H9 (cell line): ENCODE measurements around the gene OR4X2. TPM values are rescaled to one million over a fixed set of nuclear protein-coding genes. Genes with fewer than 3 reads are reported as not detected.

Experiments used
- DNase-seq: peaks from one replicate; pipeline ENCODE4 v3.0.0-alpha.2; 2017
- H2AFZ ChIP-seq: one replicate; pipeline ENCODE4 v1.6.1; 2013; ENCODE audit warnings: mild to moderate bottlenecking, low read length, control low read depth, moderate library complexity
- H2AK5ac ChIP-seq: 2 replicates; pipeline ENCODE4 v1.6.1; 2013; ENCODE audit warnings: low read length, control low read depth, mixed read lengths; ENCODE audit not compliant: insufficient read length
- H2BK120ac ChIP-seq: one replicate; pipeline ENCODE4 v1.6.1; 2013; ENCODE audit warnings: low read depth, mild to moderate bottlenecking, low read length, control low read depth, inconsistent platforms; ENCODE audit not compliant: poor library complexity, severe bottlenecking
- H2BK12ac ChIP-seq: 2 replicates; pipeline ENCODE4 v1.6.1; 2013; ENCODE audit warnings: low read length, control low read depth, mixed read lengths, low read depth; ENCODE audit not compliant: insufficient read length
- H2BK15ac ChIP-seq: 2 replicates; pipeline ENCODE4 v1.6.1; 2013; ENCODE audit warnings: low read depth, low read length, control low read depth
- H2BK20ac ChIP-seq: one replicate; pipeline ENCODE4 v1.6.1; 2013; ENCODE audit warnings: low read depth, mild to moderate bottlenecking, low read length, control low read depth, inconsistent platforms; ENCODE audit not compliant: poor library complexity, severe bottlenecking
- H2BK5ac ChIP-seq: 2 replicates; pipeline ENCODE4 v1.6.1; 2013; ENCODE audit warnings: low read length, control low read depth, mixed read lengths; ENCODE audit not compliant: insufficient read length
- H3K14ac ChIP-seq: 2 replicates; pipeline ENCODE4 v1.6.1; 2013; ENCODE audit warnings: low read length, control low read depth; ENCODE audit not compliant: insufficient read depth
- H3K18ac ChIP-seq: 2 replicates; pipeline ENCODE4 v1.6.1; 2013; ENCODE audit warnings: low read depth, mild to moderate bottlenecking, mixed read lengths, low read length, control low read depth; ENCODE audit not compliant: insufficient read length
- H3K23ac ChIP-seq: 2 replicates; pipeline ENCODE4 v1.6.1; 2013; ENCODE audit warnings: low read length, control low read depth, mixed read lengths, low read depth; ENCODE audit not compliant: insufficient read length
- H3K23me2 ChIP-seq: 2 replicates; pipeline ENCODE4 v1.6.1; 2013; ENCODE audit warnings: low read depth, mild to moderate bottlenecking, mixed read lengths, low read length, control low read depth; ENCODE audit not compliant: insufficient read length, poor library complexity, severe bottlenecking
- H3K27ac ChIP-seq: 2 replicates; pipeline ENCODE4 v1.5.1; 2013; ENCODE audit warnings: low read length, control low read depth, mixed read lengths, low read depth; ENCODE audit not compliant: insufficient read length
- H3K27me3 ChIP-seq: 2 replicates; pipeline ENCODE4 v1.6.1; 2013; ENCODE audit warnings: low read length, control low read depth, inconsistent platforms; ENCODE audit not compliant: insufficient read depth
- H3K4ac ChIP-seq: 2 replicates; pipeline ENCODE4 v1.6.1; 2013; ENCODE audit warnings: low read depth, mild to moderate bottlenecking, control low read depth, inconsistent platforms, low read length, moderate library complexity
- H3K4me1 ChIP-seq: 2 replicates; pipeline ENCODE4 v1.6.1; 2013; ENCODE audit warnings: low read length, control low read depth, inconsistent platforms; ENCODE audit not compliant: insufficient read depth
- H3K4me2 ChIP-seq: 2 replicates; pipeline ENCODE4 v1.6.1; 2013; ENCODE audit warnings: low read length, control low read depth, mixed read lengths; ENCODE audit not compliant: insufficient read length, insufficient read depth
- H3K56ac ChIP-seq: 2 replicates; pipeline ENCODE4 v1.6.1; 2013; ENCODE audit warnings: low read depth, mild to moderate bottlenecking, mixed read lengths, low read length, control low read depth; ENCODE audit not compliant: insufficient read length
- H3K79me1 ChIP-seq: 2 replicates; pipeline ENCODE4 v1.6.1; 2013; ENCODE audit warnings: low read depth, mild to moderate bottlenecking, moderate library complexity, low read length, control low read depth, inconsistent platforms; ENCODE audit not compliant: insufficient read depth, poor library complexity, severe bottlenecking
- H3K79me2 ChIP-seq: 2 replicates; pipeline ENCODE4 v1.6.1; 2013; ENCODE audit warnings: low read length, control low read depth, inconsistent platforms; ENCODE audit not compliant: insufficient read depth
- H3K9ac ChIP-seq: 2 replicates; pipeline ENCODE4 v1.6.1; 2013; ENCODE audit warnings: low read length, control low read depth, mixed read lengths; ENCODE audit not compliant: insufficient read length; ENCODE audit errors: extremely low read depth
- H3K9me3 ChIP-seq: one replicate; pipeline ENCODE4 v1.6.1; 2013; ENCODE audit warnings: low read depth, low read length, inconsistent platforms; ENCODE audit not compliant: control insufficient read depth
- H3T11ph ChIP-seq: one replicate; pipeline ENCODE4 v1.6.1; 2013; ENCODE audit warnings: mild to moderate bottlenecking, low read length, control low read depth, inconsistent platforms
- H4K20me1 ChIP-seq: one replicate; pipeline ENCODE4 v1.6.1; 2013; ENCODE audit not compliant: control insufficient read depth, insufficient read length, insufficient read depth
- H4K5ac ChIP-seq: 2 replicates; pipeline ENCODE4 v1.6.1; 2013; ENCODE audit warnings: low read depth, mild to moderate bottlenecking, mixed read lengths, low read length, control low read depth; ENCODE audit not compliant: insufficient read length
- H4K8ac ChIP-seq: replicated peaks from 2 replicates; pipeline ENCODE4 v1.6.1; 2013; ENCODE audit warnings: low read length, control low read depth, mixed read lengths, low read depth; ENCODE audit not compliant: insufficient read length
- H4K91ac ChIP-seq: 2 replicates; pipeline ENCODE4 v1.6.1; 2013; ENCODE audit warnings: low read depth, mild to moderate bottlenecking, moderate library complexity, mixed read lengths, low read length, control low read depth; ENCODE audit not compliant: insufficient read length
- H3K27ac Mint-ChIP-seq, 3 experiments: 2 replicates in 2 of 3; 3 replicates in 1 of 3; pipeline ENCODE4 v1.8.0; 2020 to 2021; ENCODE audit warnings: mixed read lengths in 3 of 3, mild to moderate bottlenecking in 1 of 3, moderate library complexity in 1 of 3
- H3K27me3 Mint-ChIP-seq: 2 replicates; pipeline ENCODE4 v1.8.0; 2021; ENCODE audit warnings: low read depth, mild to moderate bottlenecking, moderate library complexity, mixed read lengths
- H3K36me3 Mint-ChIP-seq, 3 experiments: 2 replicates in 2 of 3; 3 replicates in 1 of 3; pipeline ENCODE4 v1.8.0; 2020 to 2021; ENCODE audit warnings: low read depth in 3 of 3, mixed read lengths in 3 of 3; ENCODE audit not compliant: insufficient read depth in 1 of 3
- H3K4me1 Mint-ChIP-seq, 2 experiments: 2 replicates each; pipeline ENCODE4 v1.8.0; 2020; ENCODE audit warnings: mixed read lengths in 2 of 2
- H3K4me3 Mint-ChIP-seq, 2 experiments: 2 replicates in 1 of 2; 3 replicates in 1 of 2; pipeline ENCODE4 v1.8.0; 2020 to 2021; ENCODE audit warnings: mild to moderate bottlenecking in 2 of 2, mixed read lengths in 2 of 2, moderate library complexity in 1 of 2
- H3K9me3 Mint-ChIP-seq, 2 experiments: 2 replicates in 1 of 2; 3 replicates in 1 of 2; pipeline ENCODE4 v1.8.0; 2020; ENCODE audit warnings: mild to moderate bottlenecking in 2 of 2, mixed read lengths in 2 of 2, moderate library complexity in 1 of 2
- CTCF ChIP-seq: fragments of 200-600 bp; sonication (generic); conservative IDR thresholded peaks from 3 replicates; pipeline ENCODE4 v1.8.0; 2021; ENCODE audit warnings: antibody characterized with exemption, mild to moderate bottlenecking
- WGBS: extraction: QIAGEN DNeasy Blood & Tissue Kit; methylation state at CpG from one replicate; pipeline ENCODE4 v1.1.7; 2013; ENCODE audit warnings: missing lambda C conversion rate, low lambda C conversion rate, mixed read lengths; ENCODE audit not compliant: insufficient read length; ENCODE audit errors: extremely low coverage; 5-methylcytosine and 5-hydroxymethylcytosine counted together
- total RNA-seq: library from RNA; stranded (reverse); gene quantifications from 2 replicates; pipeline ENCODE4 v1.2.1, GENCODE V29; 2021

OR4X2 gene
- total RNA-seq, 1 experiment from 2014 or later, result not detected

GRCh38 chr11:48261600-48261999, 16.7 kb downstream of the OR4X2 start:
- WGBS, result no CpG with 5 or more reads among the region's 2 CpGs
- no peaks in the 10 kb centered on the region for H3K23me2 ChIP-seq
- no peaks in the 10 kb centered on the region for H3K4me1 Mint-ChIP-seq
- no peak overlapping the region for H2BK5ac ChIP-seq
- H3K79me2 ChIP-seq, result no peaks in the 10 kb centered on the region
- no peak overlapping the region for H4K91ac ChIP-seq
- H3K9ac ChIP-seq, result no peak overlapping the region
- no peak overlapping the region for H4K8ac ChIP-seq
- H2AK5ac ChIP-seq, result no peak overlapping the region
- H3K27ac ChIP-seq, result no peak overlapping the region
- no peaks in the 10 kb centered on the region for H4K20me1 ChIP-seq
- H3K36me3 Mint-ChIP-seq, result peaks cover 0 to 26% (median 14%) of the 10 kb centered on the region in 3 experiments; a peak in 5 of 7 replicates
- H2BK20ac ChIP-seq, result no peak overlapping the region
- H3K4me3 Mint-ChIP-seq, result no peak overlapping the region
- no peak overlapping the region for H3K23ac ChIP-seq
- no peak overlapping the region for H4K5ac ChIP-seq
- no peaks in the 10 kb centered on the region for H3K79me1 ChIP-seq
- no peak overlapping the region for H2BK15ac ChIP-seq
- no peaks in the 10 kb centered on the region for H3K4me1 ChIP-seq
- peaks cover 3% of the 10 kb centered on the region for H3K27me3 Mint-ChIP-seq
- H3K4ac ChIP-seq, result no peak overlapping the region
- H3K27ac Mint-ChIP-seq, result no peak overlapping the region
- no peak for DNase-seq
- H3K4me2 ChIP-seq, result no peak overlapping the region
- H3K56ac ChIP-seq, result no peak overlapping the region
- H3K27me3 ChIP-seq, result no peaks in the 10 kb centered on the region
- H2BK12ac ChIP-seq, result no peak overlapping the region
- no peak overlapping the region for H3K14ac ChIP-seq
- peaks cover 89% of the 10 kb centered on the region in 2 experiments for H3K9me3 Mint-ChIP-seq
- H3K9me3 ChIP-seq, result peaks cover 73% of the 10 kb centered on the region
- TF ChIP-seq CTCF, result no peak
- H3T11ph ChIP-seq, result no peak overlapping the region
- H2AFZ ChIP-seq, result no peak overlapping the region
- H3K18ac ChIP-seq, result no peak overlapping the region
- no peak overlapping the region for H2BK120ac ChIP-seq
